Stimulated activated CD4-positive, alpha-beta T cell treated with anti-CD3 and anti-CD28 coated beads, Interleukin-15, amount 100 ng/mL, for 24 hours (primary cell): ENCODE data around the gene MDM1.
A peak's percentile ranks its signal among the peaks of the same experiment; 100 is the strongest.

Experiments used
- DNase-seq: peaks from one replicate; pipeline ENCODE4 v3.0.0-alpha.2; 2020

The MDM1 gene

DNA sequence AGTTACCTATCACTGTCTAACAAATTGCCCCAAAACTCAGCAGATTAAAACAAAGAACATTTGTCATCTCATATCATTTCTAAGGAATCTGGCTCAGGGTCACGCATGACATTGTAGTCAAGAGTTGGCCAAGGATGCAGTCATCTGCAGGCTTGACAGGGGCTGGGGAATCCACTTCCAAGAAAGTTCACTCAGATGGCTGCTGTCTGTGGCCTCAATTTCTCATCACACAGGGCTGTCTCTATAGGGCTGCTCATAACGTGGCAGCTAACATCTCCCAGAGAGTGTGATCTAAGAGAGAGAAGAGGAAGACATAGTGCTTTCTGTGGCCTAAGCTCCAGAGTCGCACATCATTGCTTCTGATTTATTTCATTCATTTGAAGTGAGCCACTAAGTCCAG is 61.8 kb downstream of the MDM1 start:
- DNase-seq, result no peak

DNA sequence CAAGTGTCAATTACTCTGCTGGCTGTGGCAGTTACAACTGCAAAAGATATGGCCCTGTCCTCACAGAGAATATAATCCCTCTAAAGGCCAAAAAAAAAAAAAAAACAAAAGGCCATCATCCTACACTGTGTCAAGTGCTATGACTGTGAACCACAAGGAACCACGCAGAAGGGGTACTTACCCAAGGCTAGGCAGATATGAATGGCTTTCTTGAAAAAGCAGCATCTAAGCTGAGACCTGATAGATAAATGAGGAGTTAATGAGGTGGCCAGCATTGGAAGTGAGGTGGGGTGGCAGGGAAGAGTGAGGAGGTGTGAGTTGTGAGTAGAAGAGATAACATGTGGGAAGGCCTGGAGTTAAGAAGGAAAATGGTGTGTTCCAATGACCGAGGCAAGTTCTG is 62.4 kb downstream of the MDM1 start:
- DNase-seq, result no peak

DNA sequence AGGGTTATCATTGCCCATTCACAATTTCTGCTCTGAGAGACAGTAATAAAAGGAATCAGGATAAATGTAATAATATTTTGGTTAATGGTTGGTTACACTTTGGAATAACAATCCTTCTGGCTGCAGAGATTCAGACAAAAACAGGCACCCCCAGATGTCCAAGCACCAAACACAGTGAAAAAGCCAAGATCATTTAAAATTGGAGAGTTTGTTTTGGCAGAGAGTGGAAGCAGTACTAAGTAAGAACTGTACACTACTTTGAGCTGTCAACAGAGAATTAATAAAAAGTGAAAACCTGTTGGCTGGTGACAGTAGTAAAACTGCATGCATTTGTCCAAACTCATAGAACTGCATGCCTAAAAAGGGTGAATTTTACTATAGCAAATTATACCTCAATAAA is 63.2 kb downstream of the MDM1 start:
- DNase-seq, result no peak

DNA sequence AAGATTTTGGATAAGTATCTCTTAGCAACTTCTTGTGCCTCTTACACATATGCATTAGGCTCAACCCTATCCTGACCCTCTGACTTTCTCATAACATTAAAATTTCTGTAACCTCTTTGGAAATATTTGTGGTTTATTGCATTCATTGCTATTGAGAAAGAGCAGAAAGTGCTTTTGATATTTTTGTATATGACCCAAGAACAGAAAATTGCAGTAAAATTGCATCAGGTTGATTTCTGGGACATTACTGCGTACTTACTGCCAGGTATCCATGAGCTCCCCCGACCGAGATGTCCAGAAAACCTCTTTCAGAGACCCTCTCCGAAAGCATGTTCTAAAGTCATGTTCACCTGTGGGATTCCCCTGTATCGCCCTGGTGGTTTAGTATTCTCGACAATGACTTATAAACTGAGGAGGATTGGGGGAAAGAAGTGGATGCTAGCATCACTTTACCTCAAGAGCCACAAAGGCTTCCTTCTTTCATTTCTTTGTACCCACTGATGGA is 64.2 kb downstream of the MDM1 start:
- no peak for DNase-seq

DNA sequence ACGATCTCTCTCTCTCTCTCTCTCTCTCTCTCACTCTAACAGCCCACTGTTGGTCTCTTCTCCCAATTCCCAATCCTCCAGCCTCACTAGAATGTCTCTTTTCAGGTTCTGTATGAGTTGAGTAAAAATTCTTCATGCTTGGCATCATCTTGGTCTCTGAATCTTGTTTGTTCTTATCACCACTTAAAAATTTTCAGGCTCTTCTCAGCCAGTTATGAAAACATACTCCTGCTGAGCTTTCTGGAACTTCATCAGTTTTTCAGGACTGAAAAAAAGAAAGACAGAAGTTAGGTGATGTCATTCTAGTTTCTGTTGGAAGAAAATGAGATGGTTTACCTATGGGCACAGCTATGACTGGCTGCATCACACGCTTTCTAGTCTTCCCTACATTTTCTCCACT is 67.3 kb downstream of the MDM1 start:
- DNase-seq, result no peak

DNA sequence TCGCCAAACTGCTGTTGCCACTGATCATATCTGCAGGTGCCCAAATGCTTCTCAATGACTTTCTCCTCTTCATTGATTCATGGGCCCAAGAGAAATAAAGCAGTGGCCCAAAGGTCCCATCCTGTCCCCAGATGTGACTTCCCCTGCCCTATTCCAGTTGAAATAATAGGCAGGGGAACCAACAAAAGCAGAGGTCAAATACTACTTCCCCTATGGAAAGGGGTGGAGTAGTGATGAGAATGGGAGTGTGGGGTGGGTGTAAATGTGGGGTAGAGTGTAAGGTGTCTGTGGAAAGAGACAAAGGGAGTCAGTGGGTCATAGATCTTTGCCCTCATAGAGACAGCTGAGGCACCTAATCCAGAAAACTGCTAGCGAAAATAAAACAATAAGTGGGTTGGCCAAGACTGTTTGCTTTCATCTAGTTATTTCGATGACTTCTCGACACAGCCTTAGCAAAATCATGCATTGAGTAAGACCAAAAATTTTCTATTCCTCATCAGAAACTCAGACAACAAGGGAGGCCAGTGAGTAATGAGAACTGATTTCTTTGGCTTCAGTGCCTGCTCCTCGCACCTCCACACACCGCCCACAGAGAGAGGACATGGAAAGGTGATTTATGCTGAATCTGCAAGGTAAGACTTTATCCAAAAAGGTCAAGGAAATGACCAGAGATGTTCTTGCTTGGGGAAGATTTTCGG is 67.9 kb downstream of the MDM1 start:
- no peak for DNase-seq

DNA sequence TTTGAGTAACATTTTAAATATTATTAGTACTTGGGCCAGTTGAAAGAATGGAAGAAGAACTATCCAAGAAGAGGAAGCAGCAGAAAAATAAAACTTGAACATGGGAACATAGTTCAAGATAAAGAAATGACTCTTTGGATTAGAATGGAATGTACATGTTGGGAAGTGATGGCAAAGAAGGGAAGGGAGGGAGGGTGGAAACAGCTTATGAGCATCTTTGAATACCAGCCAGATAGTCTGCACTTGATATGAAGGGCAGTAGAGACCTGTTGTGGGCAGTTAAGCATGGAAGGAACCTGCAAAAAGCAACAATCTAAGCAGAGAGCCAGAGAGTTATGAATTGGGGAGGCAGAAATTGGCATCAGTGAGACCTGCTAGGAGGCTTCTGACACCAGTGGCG is 68.8 kb downstream of the MDM1 start:
- no peak for DNase-seq

DNA sequence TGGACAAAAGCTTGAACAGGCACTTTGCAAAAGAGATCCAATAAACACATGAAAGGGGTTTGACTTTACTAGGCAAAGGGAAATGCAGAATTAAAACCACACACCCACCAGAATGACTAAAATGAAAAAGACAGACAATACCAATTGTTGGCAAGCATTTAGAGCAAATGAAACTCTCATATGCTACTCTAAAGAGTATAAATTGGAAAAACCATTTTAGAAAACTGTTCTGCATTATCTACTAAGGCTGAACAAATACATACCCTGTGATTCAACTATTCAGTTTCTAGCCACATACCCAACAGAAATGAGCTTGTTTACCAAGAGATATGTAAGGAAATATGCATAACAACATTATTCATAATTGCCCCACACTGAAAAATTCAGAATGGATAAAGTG is 70.3 kb downstream of the MDM1 start:
- DNase-seq, result no peak

DNA sequence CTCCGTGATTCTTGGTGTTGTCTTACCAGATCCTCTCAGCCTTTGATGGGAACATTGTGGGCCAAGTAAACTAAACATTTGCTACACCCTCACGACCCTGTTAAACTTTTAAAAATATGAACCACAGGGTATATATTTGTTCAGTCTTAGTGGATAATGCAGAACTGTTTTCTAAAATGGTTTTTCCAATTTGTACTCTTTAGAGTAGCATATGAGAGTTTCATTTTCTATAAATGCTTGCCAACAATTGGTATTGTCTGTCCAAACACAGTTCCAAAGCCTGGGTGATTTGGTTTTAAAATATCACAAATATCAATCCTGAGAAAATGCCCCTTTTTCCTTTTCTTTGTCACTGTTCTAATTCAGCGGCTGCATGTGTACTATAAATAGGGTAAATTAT is 72.0 kb downstream of the MDM1 start:
- DNase-seq, result no peak

DNA sequence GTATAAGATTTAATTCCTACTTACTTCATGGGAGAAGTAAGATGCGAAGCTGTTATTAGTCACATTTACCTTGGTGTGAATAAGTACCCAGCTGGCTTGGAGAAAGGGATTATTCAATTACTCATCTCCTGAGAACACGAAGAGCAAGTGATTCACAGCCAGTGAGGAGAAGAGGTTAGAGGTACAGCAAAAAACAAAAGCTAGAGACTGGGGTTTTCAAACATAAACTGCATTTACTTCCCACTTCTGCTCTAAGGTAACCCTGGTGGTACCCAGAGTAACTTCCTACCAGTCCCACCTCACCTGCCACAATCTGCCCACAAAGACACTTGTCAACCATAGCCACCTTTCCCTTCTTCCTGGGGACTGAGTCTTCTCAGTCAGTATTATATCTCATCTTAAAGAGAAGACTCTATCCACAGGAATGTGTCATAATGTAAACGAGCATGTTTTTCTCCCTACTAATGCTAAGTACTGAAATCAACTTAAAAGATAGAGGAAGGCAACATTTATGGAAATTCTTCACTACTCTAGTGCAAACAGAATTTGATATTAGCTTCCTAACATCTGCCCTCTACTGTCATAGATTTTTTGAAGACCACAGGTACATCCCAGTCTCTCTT is 72.7 kb downstream of the MDM1 start:
- peak; percentile 48 for DNase-seq

DNA sequence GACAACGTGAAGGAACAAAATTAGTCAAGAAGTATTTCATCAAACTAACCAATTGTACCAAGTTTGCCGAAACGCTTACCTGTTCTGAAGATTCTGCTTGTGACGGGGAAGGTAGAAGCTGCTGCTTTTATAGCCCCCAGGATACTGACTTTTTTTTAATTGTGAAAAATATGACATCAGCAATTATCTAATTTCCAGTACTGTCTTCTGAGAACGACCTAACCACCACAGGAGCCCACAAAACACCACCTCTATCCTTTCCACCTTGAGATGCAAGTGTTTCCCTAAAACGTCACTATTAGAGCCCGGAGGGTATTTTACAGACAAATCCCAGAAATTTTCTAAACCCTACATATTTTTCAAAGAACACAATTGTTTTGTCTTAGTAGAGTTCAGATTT is 78.7 kb downstream of the MDM1 start, which contains the start of gene IL22:
Gene IL22 (minus strand): TSS at position 101 of the 400 bp plus-strand sequence. CDS start 156 bp downstream, outside the sequence.
- no peak for DNase-seq

DNA sequence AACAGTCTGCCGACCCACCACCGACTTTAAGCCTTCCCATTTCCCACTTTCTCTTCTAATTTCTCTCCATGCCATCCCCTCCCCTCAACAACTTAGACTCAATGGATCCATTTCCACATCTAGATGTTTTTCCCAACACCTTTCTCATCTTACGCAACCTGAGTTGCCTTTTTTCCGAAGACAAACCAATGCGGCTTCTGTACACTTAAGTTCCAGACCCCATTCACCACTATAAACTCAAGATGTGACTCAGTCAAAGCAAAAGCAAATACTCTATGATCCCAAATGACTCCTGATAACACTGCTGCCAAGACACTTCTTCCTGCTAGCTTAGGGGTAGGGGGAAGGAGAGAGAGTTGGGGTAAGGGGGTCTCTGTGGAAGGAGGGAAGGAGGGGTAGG is 80.1 kb downstream of the MDM1 start:
- DNase-seq, result no peak

DNA sequence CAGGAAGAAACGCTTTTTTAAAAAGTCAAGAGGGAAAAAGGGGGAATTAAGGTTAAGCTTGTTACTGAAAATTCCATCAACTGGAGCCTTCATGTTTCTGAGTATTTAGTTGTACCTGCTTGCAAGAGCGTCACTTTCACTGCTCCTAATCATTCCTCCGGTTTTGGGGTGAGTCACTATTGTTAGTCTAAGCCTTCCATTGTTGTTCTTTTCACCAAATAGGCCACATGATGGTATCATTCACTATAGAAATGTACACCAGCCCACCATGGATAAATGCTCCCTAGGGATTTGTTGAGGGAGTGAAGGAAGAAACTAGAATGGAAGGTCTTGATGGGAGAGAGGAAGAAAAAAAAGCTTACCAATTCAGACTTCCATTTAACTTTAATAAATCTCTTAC is 81.7 kb downstream of the MDM1 start:
- no peak for DNase-seq

DNA sequence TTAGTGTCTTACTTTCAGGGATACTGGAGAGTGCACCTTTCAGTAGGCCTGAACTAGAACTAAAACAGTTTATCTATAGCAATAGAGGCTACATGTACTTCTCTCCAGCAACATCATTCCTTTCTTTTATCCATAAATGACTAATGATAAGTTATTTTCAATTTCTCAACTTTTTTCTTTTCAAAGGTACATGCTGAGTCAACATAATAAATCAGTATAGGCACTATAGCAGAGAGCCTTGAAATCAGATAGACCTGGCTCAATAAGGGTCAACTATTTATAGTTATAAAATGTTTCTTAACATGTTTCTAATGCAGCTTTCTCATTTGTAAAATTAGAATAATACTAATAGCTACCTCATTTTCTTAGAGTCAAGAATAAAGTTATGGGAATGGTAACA is 84.4 kb downstream of the MDM1 start:
- DNase-seq, result no peak

DNA sequence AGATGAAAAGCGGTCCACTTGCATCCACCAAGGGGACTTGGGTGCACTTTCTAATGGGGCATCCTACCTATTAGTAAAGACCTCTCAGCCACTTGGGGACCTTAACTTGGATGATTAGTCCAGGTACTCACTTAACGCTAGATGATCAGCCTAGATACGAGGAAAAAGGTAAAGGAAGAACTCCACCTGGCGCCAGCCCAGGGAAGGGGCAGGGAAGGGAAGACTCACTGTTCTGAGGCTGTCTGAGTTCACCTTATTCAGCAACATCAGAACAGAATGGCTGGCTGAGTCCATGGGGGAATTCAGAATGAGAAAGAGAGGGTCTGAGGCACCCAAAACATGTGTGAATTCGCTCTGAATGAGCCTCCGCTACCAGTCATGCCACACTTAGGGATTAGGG is 85.8 kb downstream of the MDM1 start:
- no peak for DNase-seq

DNA sequence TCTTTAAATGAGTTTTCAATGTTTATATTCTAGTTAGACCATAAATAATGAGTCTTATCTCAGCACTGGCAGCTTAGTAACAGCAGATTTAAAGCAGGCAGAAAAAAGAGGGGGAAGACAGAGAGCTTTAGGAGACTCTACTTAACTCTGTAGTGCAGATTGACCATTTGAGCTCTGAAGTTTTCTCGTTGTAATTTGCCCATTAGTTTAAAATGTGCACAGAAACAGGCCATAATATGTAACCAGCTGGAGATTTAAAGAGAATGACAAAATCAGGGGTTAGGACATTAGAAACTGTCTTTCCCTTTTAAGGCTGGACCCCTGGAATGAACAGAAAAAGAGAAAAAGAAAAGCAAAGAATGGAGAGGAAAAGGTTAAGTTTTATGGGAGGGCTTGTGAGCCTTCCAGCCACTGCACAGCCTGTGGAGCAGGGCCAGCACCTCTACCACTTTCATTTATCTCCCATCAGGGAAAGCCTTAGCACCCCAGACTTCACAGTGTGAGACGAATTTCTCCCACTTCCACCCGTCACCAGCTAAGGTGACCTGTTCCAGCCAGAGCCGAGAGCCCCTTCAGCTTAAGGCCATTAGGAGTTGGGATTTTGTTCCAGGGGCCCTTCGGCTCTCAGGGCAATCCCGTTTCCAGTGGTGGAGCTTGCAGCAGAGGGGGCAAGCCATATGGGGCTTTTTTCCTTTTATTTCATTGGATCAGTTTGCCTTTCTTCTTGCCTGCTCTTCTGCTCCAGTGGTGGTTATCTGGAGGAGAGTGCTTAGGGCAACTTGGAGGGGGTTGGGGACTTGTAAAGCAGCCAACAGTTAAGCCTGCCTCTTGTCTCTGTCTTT is 86.8 kb downstream of the MDM1 start:
- no peak for DNase-seq
